Measurements from ENCODE around the gene ELF3. TPM values are rescaled to one million over a fixed set of nuclear protein-coding genes. Genes with fewer than 3 reads are reported as not detected.
"Not testable (repeated sequence)": the region's sequence is repeated elsewhere in the genome, so short reads cannot be mapped to it uniquely, and the experiment has no call there.

ELF3 gene
- total RNA-seq, 2 donors from 2014 or later = 1.6 to 2.0 TPM

DNA sequence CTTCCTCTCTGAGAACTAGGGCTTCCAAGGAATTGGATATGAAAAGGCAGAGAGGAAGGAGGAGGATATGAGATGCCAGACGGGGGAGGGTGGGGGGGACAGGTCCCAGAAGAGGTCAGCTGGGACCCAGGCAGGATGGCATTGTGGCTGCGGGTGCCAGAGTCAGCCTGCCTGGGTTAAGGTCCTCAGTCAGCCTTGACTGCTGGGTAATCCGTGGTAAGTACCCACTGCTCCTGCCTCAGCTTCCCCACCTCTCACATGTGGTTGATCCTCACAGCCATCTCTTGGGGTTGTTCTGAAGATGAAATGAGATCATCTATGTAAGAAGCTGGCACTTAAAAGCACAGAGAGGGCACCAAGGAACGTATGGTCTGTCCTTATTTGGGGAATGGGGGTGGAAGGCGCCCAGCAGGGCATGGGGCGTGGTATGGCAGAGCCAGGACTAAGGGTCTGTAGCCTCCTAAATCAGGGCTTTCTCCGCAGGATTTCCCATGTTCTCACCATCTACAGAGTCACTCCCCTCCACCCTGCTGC lies 23.8 kb downstream of the ELF3 start:
- ATAC-seq (no peak), DNase-seq (no peak)
- Mint-ChIP-seq H3K4me3 (no peak overlapping the region), H3K36me3 (ENCODE audit: low read depth) (no peaks in the 10 kb centered on the region), H3K4me1 (no peaks in the 10 kb centered on the region), H3K27me3 (peaks cover 6% of the 10 kb centered on the region), H3K27ac (no peak overlapping the region)
- no peaks in the 10 kb centered on the region for H3K9me3 ChIP-seq (ENCODE audit: control insufficient read depth, low read length, poor library complexity, severe bottlenecking)

DNA sequence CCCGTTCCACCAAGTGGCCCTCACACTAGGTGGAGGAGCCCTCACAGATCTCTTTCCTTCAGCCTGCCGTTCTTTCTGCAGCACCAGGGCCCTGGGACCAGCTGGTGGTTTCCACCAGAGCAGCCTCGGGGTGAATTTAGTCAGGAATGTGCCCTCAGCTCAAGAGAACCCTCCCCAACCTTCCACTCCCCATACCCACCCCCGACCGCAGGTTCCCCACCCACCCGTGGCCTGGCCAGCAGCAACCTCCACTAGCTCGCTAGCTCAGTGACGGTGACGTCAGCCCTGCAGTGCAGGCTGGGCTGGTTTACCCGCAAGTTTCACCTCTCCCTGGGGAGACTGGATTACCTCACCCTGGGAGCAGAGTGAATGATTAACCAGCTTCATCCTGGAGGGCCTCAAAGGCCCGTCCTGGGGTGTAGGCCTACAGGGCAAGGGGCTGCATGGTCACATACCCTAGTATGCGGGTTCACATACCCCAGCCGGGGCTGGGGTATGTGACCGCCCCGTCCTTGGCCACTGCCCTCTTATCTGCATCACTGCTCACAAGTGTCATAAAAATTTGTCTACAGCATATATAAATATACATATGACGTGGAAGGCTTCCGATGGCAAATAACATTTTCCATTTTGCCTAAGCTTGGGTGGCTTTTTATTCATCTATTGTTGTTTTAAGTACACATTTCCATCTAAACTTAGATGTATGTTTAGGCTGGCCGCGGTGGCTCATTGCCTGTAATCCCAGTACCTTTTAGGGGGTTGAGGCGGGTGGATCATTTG lies 24.5 kb downstream of the ELF3 start:
- Mint-ChIP-seq H3K4me1 (no peaks in the 10 kb centered on the region), H3K36me3 (ENCODE audit: low read depth) (no peaks in the 10 kb centered on the region), H3K27ac (no peak overlapping the region), H3K27me3 (peaks cover 6% of the 10 kb centered on the region), H3K4me3 (no peak overlapping the region)
- no peaks in the 10 kb centered on the region for H3K9me3 ChIP-seq (ENCODE audit: control insufficient read depth, low read length, poor library complexity, severe bottlenecking)
- no peak for ATAC-seq
- DNase-seq = no peak

DNA sequence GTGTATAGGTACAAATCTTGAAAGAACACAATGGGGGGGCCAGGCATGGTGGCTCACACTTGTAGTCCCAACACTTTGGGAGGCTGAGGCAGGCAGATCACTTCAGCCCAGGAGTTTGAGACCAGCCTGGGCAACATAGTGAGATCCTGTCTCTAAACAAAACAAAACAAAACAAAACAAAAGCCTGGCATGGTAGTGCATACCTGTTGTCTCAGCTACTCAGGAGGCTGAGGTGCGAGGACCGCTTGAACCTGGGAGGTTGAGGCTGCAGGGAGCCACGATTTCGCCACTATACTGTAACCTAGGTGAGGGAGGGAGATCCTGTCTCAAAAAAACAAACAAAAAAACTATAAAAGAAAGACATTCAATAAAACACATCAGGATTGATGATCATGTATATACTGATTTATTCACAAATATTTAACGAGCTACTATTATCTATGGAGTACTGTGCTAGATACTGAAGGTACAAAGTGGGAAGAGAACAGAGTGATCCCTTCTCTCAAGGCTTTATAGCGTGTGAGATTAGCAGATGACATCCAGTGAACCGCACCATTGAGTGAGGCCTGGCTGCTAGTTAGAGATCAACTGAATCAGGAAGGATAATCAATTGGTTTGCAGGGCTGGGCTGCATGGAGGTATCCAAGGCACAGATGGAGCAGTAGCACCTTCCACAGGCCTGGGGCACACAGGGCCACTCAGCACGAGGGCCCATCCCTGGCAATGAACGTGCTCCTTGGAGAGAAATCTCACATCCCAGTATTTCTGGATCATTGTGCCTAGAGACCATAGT lies 26.4 kb downstream of the ELF3 start:
- Mint-ChIP-seq H3K27ac (no peak overlapping the region), H3K4me1 (no peaks in the 10 kb centered on the region), H3K4me3 (no peak overlapping the region), H3K27me3 (peaks cover 6% of the 10 kb centered on the region), H3K36me3 (ENCODE audit: low read depth) (no peaks in the 10 kb centered on the region)
- H3K9me3 ChIP-seq (ENCODE audit: control insufficient read depth, low read length, poor library complexity, severe bottlenecking) = no peaks in the 10 kb centered on the region
- DNase-seq (no peak), ATAC-seq (no peak)

DNA sequence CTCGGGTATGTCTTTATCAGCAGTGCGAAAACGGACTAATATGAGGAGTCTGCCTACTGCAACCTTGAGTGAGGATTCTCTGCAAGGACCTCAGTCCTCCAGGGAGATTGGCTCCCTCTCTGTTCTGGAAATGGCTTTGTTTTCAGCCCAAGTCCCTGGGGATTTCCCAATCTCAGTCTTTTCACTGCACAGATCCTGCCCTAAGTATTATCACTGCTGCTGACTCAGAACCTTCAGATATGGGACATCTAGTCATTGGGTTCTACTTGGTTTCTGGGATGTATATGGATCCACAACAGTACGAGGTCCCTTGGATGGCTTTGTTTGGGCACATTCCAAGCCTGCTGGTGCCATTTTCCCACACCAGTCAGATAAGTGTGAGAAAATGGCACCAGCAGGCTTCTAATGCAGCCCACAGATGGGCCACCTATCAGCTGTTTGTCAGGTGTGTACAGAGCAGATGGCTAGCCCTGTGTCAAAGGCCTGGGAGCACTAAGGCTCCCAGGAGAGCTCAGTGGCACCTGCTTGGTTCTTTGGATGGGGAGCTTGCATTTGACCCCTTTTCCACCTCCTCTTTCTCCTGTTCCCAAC lies 27.4 kb downstream of the ELF3 start:
- DNase-seq (no peak), ATAC-seq (no peak)
- no peak overlapping the region for H3K4me3 Mint-ChIP-seq
- H3K36me3 Mint-ChIP-seq (ENCODE audit: low read depth) = no peaks in the 10 kb centered on the region
- peaks cover 6% of the 10 kb centered on the region for H3K27me3 Mint-ChIP-seq
- no peak overlapping the region for H3K27ac Mint-ChIP-seq
- H3K4me1 Mint-ChIP-seq = no peaks in the 10 kb centered on the region
- H3K9me3 ChIP-seq (ENCODE audit: control insufficient read depth, low read length, poor library complexity, severe bottlenecking) = no peaks in the 10 kb centered on the region

DNA sequence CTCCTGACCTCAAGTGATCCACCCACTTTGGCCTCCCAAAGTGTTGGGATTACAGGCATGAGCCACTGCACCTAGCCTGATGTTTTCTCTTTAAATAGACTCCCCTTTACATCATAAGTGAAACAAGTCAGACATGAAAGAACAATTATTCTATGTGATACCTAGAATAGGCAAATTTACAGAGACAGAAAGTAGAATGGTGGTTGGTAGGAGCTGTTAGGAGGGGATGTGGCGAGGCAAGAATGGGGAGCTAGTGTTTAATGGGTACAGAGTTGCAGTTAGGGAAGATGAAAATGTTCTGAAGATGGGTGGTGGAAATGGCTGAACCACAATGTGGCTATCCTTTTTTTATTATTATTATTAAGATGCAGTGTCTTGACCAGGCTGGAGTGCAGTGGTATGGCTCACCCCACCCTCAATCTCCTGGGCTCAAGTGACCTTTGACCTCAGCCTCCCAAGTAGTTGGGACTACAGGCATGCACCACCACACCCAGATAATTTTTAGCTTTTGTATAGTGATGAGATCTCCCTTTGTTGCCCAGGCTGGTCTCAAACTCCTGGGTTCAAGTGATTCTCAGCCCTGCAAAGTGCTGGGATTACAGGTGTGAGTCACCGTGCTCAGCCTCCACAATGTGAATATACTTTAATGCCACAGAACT lies 28.4 kb downstream of the ELF3 start:
- Mint-ChIP-seq H3K4me3 (no peak overlapping the region), H3K27ac (peak overlapping the region; percentile 2), H3K27me3 (peaks cover 2% of the 10 kb centered on the region), H3K36me3 (ENCODE audit: low read depth) (no peaks in the 10 kb centered on the region), H3K4me1 (no peaks in the 10 kb centered on the region)
- no peaks in the 10 kb centered on the region for H3K9me3 ChIP-seq (ENCODE audit: control insufficient read depth, low read length, poor library complexity, severe bottlenecking)
- DNase-seq = no peak
- ATAC-seq = no peak

DNA sequence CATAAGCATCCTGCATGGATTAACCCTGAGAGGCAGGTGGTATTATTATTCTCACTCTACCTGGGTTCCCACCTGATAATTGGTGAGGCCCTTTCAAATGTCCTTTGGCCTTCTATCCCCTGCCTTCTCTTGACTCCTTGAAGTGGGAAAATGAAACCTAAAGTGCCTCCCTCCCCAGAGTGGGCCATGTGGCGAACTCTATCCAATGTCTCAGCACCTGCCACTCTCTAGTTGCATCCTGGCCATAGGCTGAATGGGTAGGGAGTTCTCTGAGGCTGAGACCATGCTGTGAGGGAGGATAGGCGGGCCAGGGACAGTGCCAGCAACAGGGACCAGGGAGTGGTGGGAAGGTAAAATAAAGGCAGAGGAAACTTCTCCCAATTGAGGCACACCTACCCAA lies 35.3 kb downstream of the ELF3 start:
- Mint-ChIP-seq H3K4me3 (no peak overlapping the region), H3K27me3 (peaks cover 31% of the 10 kb centered on the region), H3K4me1 (peaks cover 3% of the 10 kb centered on the region), H3K36me3 (ENCODE audit: low read depth) (no peaks in the 10 kb centered on the region), H3K27ac (no peak overlapping the region)
- H3K9me3 ChIP-seq (ENCODE audit: control insufficient read depth, low read length, poor library complexity, severe bottlenecking) = no peaks in the 10 kb centered on the region
- ATAC-seq = no peak
- DNase-seq = no peak

DNA sequence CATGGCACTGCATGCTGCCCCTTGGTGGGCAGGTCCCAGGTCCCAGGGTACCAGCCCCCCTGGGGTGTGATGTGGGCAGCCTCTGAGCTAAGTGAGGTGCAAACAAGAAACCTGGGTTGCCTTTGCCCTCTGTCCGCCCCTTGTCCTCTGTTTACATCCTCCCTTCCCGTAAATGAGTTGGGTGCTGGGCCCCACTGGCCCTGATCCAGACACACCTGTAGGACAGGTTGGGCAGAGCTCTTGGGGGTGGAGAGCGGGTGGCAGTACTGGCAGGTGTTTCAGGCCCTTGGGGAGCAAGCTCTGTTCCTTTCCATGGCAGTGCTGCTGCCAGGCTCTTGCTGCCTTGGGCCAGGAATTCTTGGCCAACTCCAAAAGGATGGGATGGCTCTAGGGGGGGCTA lies 35.8 kb downstream of the ELF3 start:
- Mint-ChIP-seq H3K4me1 (peaks cover 3% of the 10 kb centered on the region), H3K36me3 (ENCODE audit: low read depth) (no peaks in the 10 kb centered on the region), H3K4me3 (no peak overlapping the region), H3K27me3 (peaks cover 31% of the 10 kb centered on the region), H3K27ac (peak overlapping the region; percentile 77)
- no peaks in the 10 kb centered on the region for H3K9me3 ChIP-seq (ENCODE audit: control insufficient read depth, low read length, poor library complexity, severe bottlenecking)
- ATAC-seq = no peak
- no peak for DNase-seq

DNA sequence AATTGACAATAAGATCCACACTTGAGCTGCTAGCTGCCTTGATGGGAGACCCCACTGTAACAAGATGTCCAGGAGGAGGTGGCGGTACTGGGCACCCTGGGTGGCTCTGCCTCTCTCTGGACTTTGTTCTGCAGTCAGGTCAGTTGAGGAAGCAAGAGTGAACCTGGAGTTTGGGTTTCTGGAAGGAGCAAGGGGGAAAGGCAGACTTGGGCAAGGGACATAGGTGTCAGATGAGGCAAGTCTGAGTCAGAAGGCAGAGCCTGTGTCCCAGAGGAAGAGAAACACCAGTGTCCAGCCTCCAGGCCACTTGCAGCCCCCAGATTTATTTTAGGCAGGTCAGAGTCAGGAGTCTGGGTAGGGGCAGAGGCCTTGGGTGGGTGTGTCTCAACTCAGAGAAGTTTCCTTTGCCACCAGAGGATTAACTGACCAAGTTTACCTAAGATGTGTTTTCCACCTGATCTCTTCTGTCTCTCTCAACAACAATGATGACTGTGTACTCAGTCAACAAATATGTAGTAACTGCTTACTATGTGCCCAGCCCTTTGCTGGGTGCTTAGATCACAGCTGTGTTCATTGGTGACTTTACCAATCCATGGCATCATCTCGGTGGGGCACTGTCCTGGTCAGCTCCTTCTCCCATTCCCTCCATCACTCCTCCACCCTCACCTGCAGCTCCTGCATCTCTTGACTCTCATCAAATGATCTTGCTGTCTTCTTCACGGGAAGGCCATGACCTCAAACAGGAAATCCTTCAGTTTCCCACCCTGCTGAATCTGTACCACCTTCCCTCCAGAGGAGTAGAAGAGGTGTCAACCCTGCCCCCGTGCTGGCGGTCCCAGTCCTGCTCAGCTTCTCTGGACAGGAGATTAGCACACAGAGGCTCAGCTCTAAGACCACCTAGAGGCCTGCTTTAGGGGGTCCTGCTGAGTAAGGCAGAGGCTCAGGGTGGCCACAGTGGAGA lies 36.6 kb downstream of the ELF3 start:
- H3K27ac Mint-ChIP-seq = peak overlapping the region; percentile 77
- no peaks in the 10 kb centered on the region for H3K9me3 ChIP-seq (ENCODE audit: control insufficient read depth, low read length, poor library complexity, severe bottlenecking)
- H3K27me3 Mint-ChIP-seq = peaks cover 31% of the 10 kb centered on the region
- H3K4me1 Mint-ChIP-seq = peaks cover 3% of the 10 kb centered on the region
- no peaks in the 10 kb centered on the region for H3K36me3 Mint-ChIP-seq (ENCODE audit: low read depth)
- no peak for DNase-seq
- ATAC-seq = no peak
- no peak overlapping the region for H3K4me3 Mint-ChIP-seq

DNA sequence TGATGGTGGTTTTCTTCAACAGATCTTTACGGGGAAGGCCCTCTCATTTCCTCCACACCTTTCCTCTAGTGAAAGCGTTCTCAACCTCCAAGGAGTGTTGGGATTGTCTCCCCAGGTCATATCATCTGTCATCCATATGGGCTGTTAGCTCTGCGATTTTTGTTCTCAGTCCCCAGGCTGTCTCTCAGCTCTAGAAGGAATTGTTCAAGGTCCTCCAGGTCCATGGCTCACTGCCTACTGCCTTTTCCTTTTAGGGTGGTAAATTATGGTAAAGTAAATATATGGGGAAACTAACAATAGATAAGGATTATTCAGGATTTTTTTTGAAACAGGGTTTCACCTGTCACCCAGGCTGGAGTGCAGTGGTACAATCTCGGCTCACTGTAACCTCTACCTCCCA lies 37.6 kb downstream of the ELF3 start:
- Mint-ChIP-seq H3K27ac (no peak overlapping the region), H3K36me3 (ENCODE audit: low read depth) (no peaks in the 10 kb centered on the region), H3K4me3 (no peak overlapping the region), H3K4me1 (peaks cover 3% of the 10 kb centered on the region), H3K27me3 (peaks cover 31% of the 10 kb centered on the region)
- ATAC-seq (no peak), DNase-seq (no peak)
- no peaks in the 10 kb centered on the region for H3K9me3 ChIP-seq (ENCODE audit: control insufficient read depth, low read length, poor library complexity, severe bottlenecking)

DNA sequence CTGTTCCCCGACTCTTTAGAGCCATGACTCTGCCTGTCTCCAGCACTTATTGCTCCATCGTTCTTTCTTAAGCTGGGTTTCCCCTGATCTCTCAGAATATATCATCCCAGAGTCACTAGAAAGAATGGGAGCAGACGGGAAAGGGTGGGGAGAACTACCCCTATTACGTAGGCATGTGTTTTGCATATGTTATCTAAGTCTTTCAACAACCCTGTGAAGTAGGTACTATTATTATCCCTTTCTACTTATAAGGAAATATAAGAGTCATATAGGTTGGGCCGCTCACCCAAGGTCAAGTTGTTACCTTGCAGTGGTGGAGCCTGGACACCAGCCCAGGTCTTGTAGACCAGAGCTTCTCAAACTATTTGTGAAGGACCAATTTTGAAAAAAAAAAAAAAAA lies 38.7 kb downstream of the ELF3 start:
- DNase-seq (no peak), ATAC-seq (no peak)
- H3K4me3 Mint-ChIP-seq = no peak overlapping the region
- peaks cover 3% of the 10 kb centered on the region for H3K4me1 Mint-ChIP-seq
- no peaks in the 10 kb centered on the region for H3K36me3 Mint-ChIP-seq (ENCODE audit: low read depth)
- H3K27ac Mint-ChIP-seq = no peak overlapping the region
- peaks cover 31% of the 10 kb centered on the region for H3K27me3 Mint-ChIP-seq
- H3K9me3 ChIP-seq (ENCODE audit: control insufficient read depth, low read length, poor library complexity, severe bottlenecking) = no peaks in the 10 kb centered on the region

DNA sequence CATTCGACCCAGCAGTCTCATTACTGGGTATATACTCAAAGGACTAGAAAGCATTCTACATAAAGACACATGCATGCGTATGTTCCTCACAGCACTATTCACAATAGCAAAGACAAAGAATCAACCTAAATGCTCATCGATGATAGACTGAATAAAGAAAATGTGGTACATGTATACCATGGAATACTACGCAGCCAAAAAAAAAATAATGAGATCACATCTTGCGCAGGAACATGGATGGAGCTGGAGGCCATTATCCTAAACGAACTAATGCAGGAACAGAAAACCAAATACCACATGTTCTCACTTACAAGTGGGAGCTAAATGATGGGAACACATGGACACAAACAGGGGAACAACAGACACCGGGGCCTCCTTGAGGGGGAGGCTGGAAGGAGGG lies 43.7 kb downstream of the ELF3 start:
- Mint-ChIP-seq H3K4me3 (no peak overlapping the region), H3K36me3 (ENCODE audit: low read depth) (no peaks in the 10 kb centered on the region), H3K4me1 (no peaks in the 10 kb centered on the region), H3K27me3 (peaks cover 22% of the 10 kb centered on the region), H3K27ac (no peak overlapping the region)
- H3K9me3 ChIP-seq (ENCODE audit: control insufficient read depth, low read length, poor library complexity, severe bottlenecking) = no peaks in the 10 kb centered on the region
- DNase-seq (no peak), ATAC-seq (no peak)

DNA sequence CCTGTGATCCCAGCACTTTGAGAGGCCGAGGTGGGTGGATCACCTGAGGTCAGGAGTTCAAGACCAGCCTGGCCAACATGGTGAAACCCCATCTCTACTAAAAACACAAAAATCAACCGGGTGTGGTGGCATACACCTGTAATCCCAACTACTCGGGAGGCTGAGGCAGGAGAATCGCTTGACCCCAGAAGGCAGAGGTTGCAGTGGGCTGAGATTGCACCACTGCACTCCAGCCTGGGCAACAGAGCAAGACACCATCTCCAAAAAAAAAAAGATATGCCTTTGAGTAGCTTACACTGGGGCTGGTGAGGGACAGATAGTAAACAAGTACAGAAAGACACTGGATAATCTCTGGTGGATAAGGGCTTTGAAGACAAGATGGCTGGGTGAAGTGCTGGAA lies 44.3 kb downstream of the ELF3 start:
- H3K9me3 ChIP-seq (ENCODE audit: control insufficient read depth, low read length, poor library complexity, severe bottlenecking); H3K4me1 Mint-ChIP-seq; DNase-seq; H3K4me3 Mint-ChIP-seq; ATAC-seq; H3K27ac Mint-ChIP-seq; H3K36me3 Mint-ChIP-seq (ENCODE audit: low read depth): not testable (repeated sequence)
- H3K27me3 Mint-ChIP-seq = peaks cover 21% of the 10 kb centered on the region
